ENCODE results near the gene TMEM229A. TPM values are rescaled to one million over a fixed set of nuclear protein-coding genes. Genes with fewer than 3 reads are reported as not detected.

Gene TMEM229A
- total and polyA plus RNA-seq, 2 of the 8 experiments (the other 6 are each of a cell fraction or from before 2014, with no cell fraction given): 0.33 to 0.54 TPM

GRCh38 chr7:124012864-124013263 is 20.0 kb downstream of the TMEM229A start:
- Histone ChIP-seq H3K27ac (ENCODE audit: low read depth, low read length) (no peak overlapping the region), H3K14ac (ENCODE audit: insufficient read length) (no peak overlapping the region), H2AFZ (ENCODE audit: low read length) (no peak overlapping the region), H3K56ac (replicated peaks; ENCODE audit: insufficient read length, low read depth, low read length) (no peak overlapping the region), H2BK15ac (ENCODE audit: low read length) (no peak overlapping the region), H4K20me1 (replicated peaks in 1 of 2; ENCODE audit: control insufficient read depth in 1 of 2, insufficient read depth in 2 of 2, low read length in 2 of 2) (no peaks in the 10 kb centered on the region), H2BK12ac (ENCODE audit: low read depth, low read length) (no peak overlapping the region), H4K5ac (ENCODE audit: insufficient read length, low read depth, low read length) (no peak overlapping the region), H3K27me3 (replicated peaks in 1 of 4; ENCODE audit: control insufficient read depth in 3 of 4, extremely low read depth in 1 of 4, insufficient read depth in 3 of 4, low read length in 3 of 4) (no peaks in the 10 kb centered on the region), H2AK5ac (ENCODE audit: low read depth, low read length) (no peak overlapping the region), H3K4ac (replicated peaks; ENCODE audit: insufficient read length, low read depth, low read length) (no peak overlapping the region), H3K9me3 (ENCODE audit: insufficient read depth in 2 of 2, low read depth in 1 of 2, low read length in 1 of 2) (no peaks in the 10 kb centered on the region), H3K4me3 (ENCODE audit: extremely low read depth in 1 of 4, insufficient read depth in 2 of 4, low read depth in 3 of 4, low read length in 4 of 4) (no peak overlapping the region), H3K79me1 (ENCODE audit: low read depth, low read length) (no peaks in the 10 kb centered on the region), H3K18ac (ENCODE audit: extremely low read depth, low read length) (no peak overlapping the region), H3K4me1 (replicated peaks in 1 of 4; ENCODE audit: control insufficient read depth in 3 of 4, insufficient read depth in 4 of 4, low read length in 3 of 4) (no peaks in the 10 kb centered on the region), H3K23me2 (ENCODE audit: low read depth, low read length) (no peaks in the 10 kb centered on the region; the same call in 1 of the 2 replicates), H4K91ac (replicated peaks; ENCODE audit: insufficient read length, low read length) (no peak overlapping the region), H3K23ac (ENCODE audit: insufficient read length) (no peak overlapping the region), H3K79me2 (ENCODE audit: control insufficient read depth in 1 of 2, insufficient read depth in 2 of 2, low read length in 2 of 2) (no peaks in the 10 kb centered on the region), H3K4me2 (ENCODE audit: insufficient read depth in 1 of 2, low read depth in 2 of 2, low read length in 2 of 2) (no peak overlapping the region), H4K8ac (ENCODE audit: extremely low read depth, insufficient read depth, low read length) (no peak overlapping the region), H2BK120ac (replicated peaks; ENCODE audit: low read depth, low read length) (no peak overlapping the region), H2BK5ac (ENCODE audit: low read depth, low read length) (no peak overlapping the region), H2BK20ac (ENCODE audit: low read length) (no peak overlapping the region), H3K36me3 (ENCODE audit: control insufficient read depth in 2 of 4, insufficient read depth in 4 of 4, low read length in 3 of 4) (no peaks in the 10 kb centered on the region), H3K9ac (replicated peaks in 1 of 4; ENCODE audit: extremely low read depth in 1 of 4, low read depth in 3 of 4, low read length in 3 of 4) (no peak overlapping the region)
- no peak for FAIRE-seq
- DNase-seq (ENCODE audit: low read depth in 1 of 2, low spot score in 2 of 2): no peak
- 97% methylated on average over 3 of the region's 3 CpGs; no CpG with 5 or more reads in 1 of the 2 experiments for WGBS, 2 experiments (ENCODE audit: extremely low coverage in 1 of 2, insufficient coverage in 1 of 2, insufficient read length in 1 of 2, insufficient replicate concordance in 2 of 2, low coverage in 1 of 2, low lambda C conversion rate in 2 of 2, missing lambda C conversion rate in 1 of 2)
- TF ChIP-seq EGR1 (IDR thresholded peaks at IDR 0.05; ENCODE audit: borderline replicate concordance, low read depth, low read length) (no peak), SIN3A (conservative IDR thresholded peaks at IDR 0.05 in 1 of 2, IDR thresholded peaks at IDR 0.05 in 1 of 2; ENCODE audit: low read depth in 1 of 2, low read length in 2 of 2) (no peak), SAP30 (IDR thresholded peaks at IDR 0.05; ENCODE audit: insufficient read depth, insufficient replicate concordance, low read length) (no peak), RNF2 (IDR thresholded peaks at IDR 0.05; ENCODE audit: borderline replicate concordance, low read depth, low read length, missing control alignments, poor library complexity, severe bottlenecking) (no peak), JUND (IDR thresholded peaks at IDR 0.05; ENCODE audit: low read length) (no peak), CBX8 (IDR thresholded peaks at IDR 0.05; ENCODE audit: borderline replicate concordance, low read depth, low read length) (no peak), SP4 (IDR thresholded peaks at IDR 0.05; ENCODE audit: low read length) (no peak), RAD21 (IDR thresholded peaks at IDR 0.05 in 1 of 2, conservative IDR thresholded peaks at IDR 0.05 in 1 of 2; ENCODE audit: low read depth in 2 of 2, low read length in 2 of 2) (no peak)
- ChIA-PET POLR2A (ENCODE audit: partially characterized antibody) (no interaction called here), CTCF (ENCODE audit: partially characterized antibody) (no interaction called here)
